GM19438 (cell line): ENCODE data around the gene ATG10.

Experiments
- ATAC-seq: cut with Tn5 transposase; IDR thresholded peaks from one replicate; pipeline ENCODE4 v1.9.1; 2021; ENCODE audit warnings: low read depth; ENCODE audit not compliant: unreplicated experiment

Gene ATG10

GRCh38 chr5:82205005-82205404 lies 233.2 kb downstream of the ATG10 start:
- ATAC-seq, result no peak

GRCh38 chr5:82208371-82208770 lies 236.5 kb downstream of the ATG10 start:
- ATAC-seq, result no peak

- no peak for ATAC-seq
These were observed 240.2 kb downstream of the ATG10 start for GRCh38 chr5:82211855-82212572.

GRCh38 chr5:82217917-82218316 lies 246.1 kb downstream of the ATG10 start:
- ATAC-seq, result no peak

GRCh38 chr5:82218374-82219156 lies 246.7 kb downstream of the ATG10 start:
- no peak for ATAC-seq

- no peak for ATAC-seq
These were observed 249.2 kb downstream of the ATG10 start for GRCh38 chr5:82221020-82221419.

- ATAC-seq, result no peak
These were observed 251.1 kb downstream of the ATG10 start for GRCh38 chr5:82222597-82223574.

- no peak for ATAC-seq
These were observed 253.8 kb downstream of the ATG10 start for GRCh38 chr5:82225525-82226172.

- ATAC-seq, result no peak
These were observed 263.1 kb downstream of the ATG10 start for GRCh38 chr5:82234885-82235284.

GRCh38 chr5:82244151-82244550 lies 272.3 kb downstream of the ATG10 start:
- no peak for ATAC-seq

GRCh38 chr5:82244854-82245635 lies 273.2 kb downstream of the ATG10 start:
- ATAC-seq, result no peak

- no peak for ATAC-seq
These were observed 275.2 kb downstream of the ATG10 start for GRCh38 chr5:82246960-82247574.

- no peak for ATAC-seq
These were observed 280.9 kb downstream of the ATG10 start for GRCh38 chr5:82252744-82253143.

GRCh38 chr5:82255844-82256243 lies 284.0 kb downstream of the ATG10 start:
- no peak for ATAC-seq

GRCh38 chr5:82257247-82257646 lies 285.4 kb downstream of the ATG10 start:
- no peak for ATAC-seq

- ATAC-seq, result no peak
These were observed 285.9 kb downstream of the ATG10 start for GRCh38 chr5:82257729-82258128.

- no peak for ATAC-seq
These were observed 287.5 kb downstream of the ATG10 start for GRCh38 chr5:82259172-82259800.

- no peak for ATAC-seq
These were observed 293.2 kb downstream of the ATG10 start for GRCh38 chr5:82265047-82265446.
